DOHH2 (cell line): ENCODE measurements around the gene DNAJA1.

ENCODE experiments used
- CTCF ChIP-seq: fragments of 200-600 bp; sonication (generic); IDR thresholded peaks from one replicate; pipeline ENCODE4 v1.5.1; 2014; ENCODE audit warnings: antibody characterized with exemption, mild to moderate bottlenecking, low read depth, low read length; ENCODE audit not compliant: poor library complexity, severe bottlenecking
- EZH2phosphoT487 ChIP-seq: fragments of 200-600 bp; sonication (generic); IDR thresholded peaks from 2 replicates; pipeline ENCODE4 v1.6.1; 2017; ENCODE audit warnings: borderline replicate concordance, mild to moderate bottlenecking, antibody characterized with exemption, low read length, moderate library complexity, mixed read lengths

- no peak for TF ChIP-seq CTCF
- no peak for TF ChIP-seq EZH2phosphoT487
These were observed 10.4 kb upstream of the DNAJA1 start for GRCh38 chr9:33014665-33015014.
